ENCODE results near the gene AEBP1. TPM values are rescaled to one million over a fixed set of nuclear protein-coding genes. Genes with fewer than 3 reads are reported as not detected.
A peak's percentile ranks its signal among the peaks of the same experiment; 100 is the strongest.

AEBP1 gene
- total RNA-seq, 1 donor, result 267 TPM

DNA sequence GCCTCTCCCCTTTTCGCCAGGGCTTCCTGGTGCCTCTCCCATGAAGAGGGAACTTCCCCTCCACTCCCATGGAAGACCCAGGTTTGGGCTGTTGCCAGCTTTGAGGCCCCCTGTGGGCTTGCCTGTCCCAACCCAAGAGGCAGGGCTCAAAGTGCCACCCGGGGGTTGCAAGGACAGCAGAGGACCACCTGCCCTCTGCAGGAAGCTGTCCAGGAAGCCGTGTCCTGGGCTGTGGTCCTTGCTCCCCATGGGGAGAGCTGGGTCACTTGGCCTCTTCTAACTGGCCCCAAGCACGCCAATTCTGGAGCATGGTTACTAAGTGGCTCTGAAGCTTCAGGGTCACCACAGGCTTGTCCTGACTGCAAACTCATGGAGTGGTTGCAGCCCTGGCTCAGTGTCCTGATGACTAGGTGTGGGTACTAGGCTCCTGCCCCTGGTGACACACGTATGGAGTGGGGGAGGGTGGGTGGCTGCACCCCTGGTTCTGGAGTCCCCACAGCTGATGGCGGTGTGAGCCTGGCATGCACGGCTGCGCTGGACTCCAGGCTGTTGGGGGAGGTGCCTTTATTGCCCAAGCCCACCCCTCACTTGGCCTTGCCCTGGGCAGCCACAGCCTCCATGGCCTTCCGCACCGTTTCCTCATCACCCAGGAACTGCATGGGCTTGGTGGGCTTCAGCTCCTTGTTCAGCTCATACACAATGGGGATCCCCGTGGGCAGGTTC, 41.8 kb upstream of the AEBP1 start:
- Histone ChIP-seq H3K4me3 (ENCODE audit: insufficient read depth, low read length) (no peak overlapping the region), H3K36me3 (ENCODE audit: insufficient read depth, low read length) (peaks cover 47% of the 10 kb centered on the region), H3K27me3 (ENCODE audit: insufficient read depth, low read length) (no peaks in the 10 kb centered on the region), H3K4me1 (ENCODE audit: insufficient read depth, low read length) (peaks cover 8% of the 10 kb centered on the region), H3K27ac (ENCODE audit: low read depth, low read length) (no peak overlapping the region), H3K4me2 (ENCODE audit: insufficient read depth, low read length) (no peak overlapping the region), H4K20me1 (ENCODE audit: insufficient read depth, low read length) (peaks cover 26% of the 10 kb centered on the region), H3K9me3 (ENCODE audit: low read depth, low read length) (no peaks in the 10 kb centered on the region), H3K79me2 (ENCODE audit: insufficient read depth, low read length) (no peaks in the 10 kb centered on the region), H2AFZ (ENCODE audit: low read length) (no peak overlapping the region)
- peak; percentile 52 for DNase-seq (ENCODE audit: insufficient read length, low spot score, missing footprints)
- TF ChIP-seq CTCF (IDR thresholded peaks at IDR 0.05; ENCODE audit: extremely low read depth, low read depth, low read length), result no peak

- no peak overlapping the region for H3K4me2 ChIP-seq (ENCODE audit: insufficient read depth, low read length)
- DNase-seq (ENCODE audit: insufficient read length, low spot score, missing footprints), result peak; percentile 66
- no peak overlapping the region for H3K4me3 ChIP-seq (ENCODE audit: insufficient read depth, low read length)
- H3K27ac ChIP-seq (ENCODE audit: low read depth, low read length), result no peak overlapping the region
- H3K79me2 ChIP-seq (ENCODE audit: insufficient read depth, low read length), result no peaks in the 10 kb centered on the region
- H3K36me3 ChIP-seq (ENCODE audit: insufficient read depth, low read length), result peaks cover 41% of the 10 kb centered on the region
- H2AFZ ChIP-seq (ENCODE audit: low read length), result no peak overlapping the region
- peaks cover 8% of the 10 kb centered on the region for H3K4me1 ChIP-seq (ENCODE audit: insufficient read depth, low read length)
- H3K9me3 ChIP-seq (ENCODE audit: low read depth, low read length), result no peaks in the 10 kb centered on the region
- TF ChIP-seq CTCF (IDR thresholded peaks at IDR 0.05; ENCODE audit: extremely low read depth, low read depth, low read length), result no peak
- peaks cover 24% of the 10 kb centered on the region for H4K20me1 ChIP-seq (ENCODE audit: insufficient read depth, low read length)
- no peaks in the 10 kb centered on the region for H3K27me3 ChIP-seq (ENCODE audit: insufficient read depth, low read length)
Observed at GRCh38 chr7:44062903-44063295, 41.2 kb upstream of the AEBP1 start.

DNA sequence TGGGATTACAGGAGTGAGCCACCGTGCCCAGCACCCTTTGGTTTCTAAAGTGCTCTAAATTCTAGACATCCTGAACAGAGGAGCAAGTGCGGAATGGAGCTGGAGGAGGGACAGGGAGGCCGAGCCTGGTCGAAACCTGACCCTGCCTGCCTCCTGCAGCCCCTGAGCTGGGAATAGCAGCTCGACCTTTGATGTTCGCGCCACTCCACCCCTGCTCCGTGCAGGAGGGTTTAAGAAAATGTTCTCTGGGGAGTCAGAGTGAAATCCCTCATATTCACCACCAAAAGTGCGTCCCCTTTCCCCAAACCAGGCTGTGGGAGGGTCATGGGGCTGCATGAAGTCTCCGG, 40.6 kb upstream of the AEBP1 start:
- Histone ChIP-seq H3K9me3 (ENCODE audit: low read depth, low read length) (no peaks in the 10 kb centered on the region), H3K27me3 (ENCODE audit: insufficient read depth, low read length) (no peaks in the 10 kb centered on the region), H3K4me3 (ENCODE audit: insufficient read depth, low read length) (no peak overlapping the region), H3K79me2 (ENCODE audit: insufficient read depth, low read length) (no peaks in the 10 kb centered on the region), H3K4me1 (ENCODE audit: insufficient read depth, low read length) (peaks cover 8% of the 10 kb centered on the region), H3K36me3 (ENCODE audit: insufficient read depth, low read length) (peaks cover 35% of the 10 kb centered on the region), H3K4me2 (ENCODE audit: insufficient read depth, low read length) (no peak overlapping the region), H4K20me1 (ENCODE audit: insufficient read depth, low read length) (peaks cover 22% of the 10 kb centered on the region), H2AFZ (ENCODE audit: low read length) (no peak overlapping the region), H3K27ac (ENCODE audit: low read depth, low read length) (no peak overlapping the region)
- DNase-seq (ENCODE audit: insufficient read length, low spot score, missing footprints), result no peak
- no peak for TF ChIP-seq CTCF (IDR thresholded peaks at IDR 0.05; ENCODE audit: extremely low read depth, low read depth, low read length)

- TF ChIP-seq CTCF (IDR thresholded peaks at IDR 0.05; ENCODE audit: extremely low read depth, low read depth, low read length), result no peak
- H4K20me1 ChIP-seq (ENCODE audit: insufficient read depth, low read length), result peaks cover 22% of the 10 kb centered on the region
- H3K27me3 ChIP-seq (ENCODE audit: insufficient read depth, low read length), result no peaks in the 10 kb centered on the region
- H3K27ac ChIP-seq (ENCODE audit: low read depth, low read length), result no peak overlapping the region
- H3K79me2 ChIP-seq (ENCODE audit: insufficient read depth, low read length), result no peaks in the 10 kb centered on the region
- peak; percentile 71 for DNase-seq (ENCODE audit: insufficient read length, low spot score, missing footprints)
- no peaks in the 10 kb centered on the region for H3K9me3 ChIP-seq (ENCODE audit: low read depth, low read length)
- peaks cover 8% of the 10 kb centered on the region for H3K4me1 ChIP-seq (ENCODE audit: insufficient read depth, low read length)
- no peak overlapping the region for H2AFZ ChIP-seq (ENCODE audit: low read length)
- H3K4me2 ChIP-seq (ENCODE audit: insufficient read depth, low read length), result no peak overlapping the region
- peaks cover 30% of the 10 kb centered on the region for H3K36me3 ChIP-seq (ENCODE audit: insufficient read depth, low read length)
- no peak overlapping the region for H3K4me3 ChIP-seq (ENCODE audit: insufficient read depth, low read length)
Observed at GRCh38 chr7:44063894-44064651, 40.1 kb upstream of the AEBP1 start.

All from osteoblast (primary cell).